Hippocampal formation (tissue), 2 donors: ENCODE measurements around the gene AQP5.
A peak's percentile ranks its signal among the peaks of the same experiment; 100 is the strongest.

ENCODE experiments used
- DNase-seq, 2 donors: peaks; one replicate each; lab custom pipeline; 2025; lab: John Stamatoyannopoulos, UW

AQP5 gene

DNA sequence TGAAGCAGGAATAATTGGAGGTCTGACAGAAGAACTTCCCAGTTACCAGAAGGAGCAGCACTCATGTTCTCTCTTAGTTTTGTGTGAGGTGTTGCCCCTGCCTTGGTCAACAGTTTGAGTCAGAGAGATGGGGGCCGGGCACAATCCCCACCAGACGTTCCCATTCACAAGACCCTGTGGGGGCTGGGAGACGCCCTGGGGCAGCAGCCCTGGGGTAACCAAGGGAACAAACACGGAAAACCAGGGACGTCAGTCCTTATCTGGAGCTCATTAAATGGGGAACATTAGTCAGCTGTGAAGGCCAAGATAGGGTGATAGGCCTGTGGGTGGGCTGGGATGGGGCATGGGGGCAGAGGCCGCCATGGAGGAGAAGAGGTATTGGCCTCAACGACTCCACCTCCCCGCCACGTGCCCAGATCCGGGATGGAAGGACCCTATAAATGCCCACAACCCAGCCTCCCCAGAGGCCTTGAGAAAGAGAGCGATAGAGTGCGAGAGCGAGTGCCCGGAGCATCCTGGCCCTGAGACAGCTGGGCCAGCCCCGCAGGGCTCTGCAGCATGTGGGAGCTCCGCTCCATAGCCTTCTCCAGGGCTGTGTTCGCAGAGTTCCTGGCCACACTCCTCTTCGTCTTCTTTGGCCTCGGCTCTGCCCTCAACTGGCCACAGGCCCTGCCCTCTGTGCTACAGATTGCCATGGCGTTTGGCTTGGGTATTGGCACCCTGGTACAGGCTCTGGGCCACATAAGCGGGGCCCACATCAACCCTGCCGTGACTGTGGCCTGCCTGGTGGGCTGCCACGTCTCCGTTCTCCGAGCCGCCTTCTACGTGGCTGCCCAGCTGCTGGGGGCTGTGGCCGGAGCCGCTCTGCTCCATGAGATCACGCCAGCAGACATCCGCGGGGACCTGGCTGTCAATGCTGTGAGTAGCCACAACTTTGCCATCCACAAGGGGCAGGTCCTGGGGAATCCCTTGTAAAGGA lies 11.1 kb upstream of the AQP5 start, which contains the start of gene AQP2:
Gene AQP2 (plus strand): TSS at position 465 of the 979 bp plus-strand sequence. CDS start 94 bp downstream, at position 559.
- DNase-seq, result no peak

DNA sequence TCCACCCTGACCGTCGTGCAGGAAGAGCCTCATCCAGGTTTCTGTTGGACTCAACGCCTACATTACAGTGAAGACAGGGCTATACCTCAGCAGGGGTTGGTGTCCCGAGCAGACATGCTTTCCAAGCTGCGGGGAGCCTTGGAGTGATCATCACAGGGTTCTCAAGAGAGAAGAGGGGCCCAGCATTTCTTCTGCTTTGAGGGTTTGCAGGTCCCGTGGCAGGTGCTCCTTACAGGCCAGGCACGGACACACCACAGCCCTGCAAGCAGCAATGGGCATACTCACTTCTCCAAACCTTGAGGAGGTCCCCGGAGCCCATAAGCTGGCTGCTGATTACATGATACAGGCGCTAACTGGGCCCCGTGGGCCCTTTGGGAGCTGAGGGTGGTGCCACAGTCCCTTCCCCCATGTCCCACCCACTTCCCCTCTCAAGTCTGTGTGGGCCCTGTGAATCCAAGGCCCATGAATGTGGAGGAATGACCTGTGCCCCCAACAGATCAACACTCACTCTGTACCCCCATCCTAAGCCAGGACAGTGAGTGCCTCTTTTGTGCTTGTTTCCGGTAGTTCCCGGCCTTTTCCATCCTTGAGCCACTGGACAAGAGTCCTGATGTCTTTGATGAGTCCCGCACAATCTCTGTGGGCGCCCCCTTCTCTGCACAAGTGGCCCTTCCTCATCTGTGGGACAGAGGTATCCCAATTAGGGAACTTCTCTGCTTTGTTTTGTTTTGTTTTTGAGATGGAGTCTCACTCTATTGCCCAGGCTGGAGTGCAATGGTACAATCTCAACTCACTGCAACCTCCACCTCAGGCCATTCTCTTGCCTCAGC lies 10.0 kb upstream of the AQP5 start:
- no peak for DNase-seq

DNA sequence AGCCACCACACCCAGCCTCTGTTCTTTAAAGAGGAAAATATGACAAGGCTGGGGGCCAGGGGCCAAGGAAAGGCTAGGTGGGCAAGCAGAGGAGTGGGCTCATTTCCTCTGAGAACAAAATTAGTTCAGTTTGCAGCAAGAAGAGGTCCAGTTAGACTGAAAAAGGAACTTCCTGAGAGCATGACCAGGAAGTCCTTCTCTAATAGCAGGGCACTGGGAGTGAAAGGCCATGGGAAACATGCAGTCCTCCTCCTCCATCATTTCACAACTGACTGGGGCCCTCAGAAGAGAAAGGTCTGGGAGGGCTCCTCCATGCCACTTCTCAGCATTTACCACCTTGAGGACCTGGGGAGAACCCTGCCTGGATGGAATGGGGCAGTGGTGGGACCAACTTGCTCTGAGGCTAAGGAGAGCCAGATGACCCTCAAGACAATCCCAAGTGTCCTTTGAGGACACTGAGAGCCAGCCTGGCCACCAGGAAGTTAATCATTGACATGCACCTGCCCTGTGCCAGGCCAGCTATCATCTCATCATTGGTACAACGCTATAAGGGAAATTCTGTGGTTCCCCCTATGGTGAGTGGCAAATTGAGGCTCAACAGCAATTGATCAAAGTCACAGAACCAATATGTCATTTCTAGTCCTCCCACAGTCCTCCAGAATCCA lies 9.1 kb upstream of the AQP5 start:
- DNase-seq, result no peak

DNA sequence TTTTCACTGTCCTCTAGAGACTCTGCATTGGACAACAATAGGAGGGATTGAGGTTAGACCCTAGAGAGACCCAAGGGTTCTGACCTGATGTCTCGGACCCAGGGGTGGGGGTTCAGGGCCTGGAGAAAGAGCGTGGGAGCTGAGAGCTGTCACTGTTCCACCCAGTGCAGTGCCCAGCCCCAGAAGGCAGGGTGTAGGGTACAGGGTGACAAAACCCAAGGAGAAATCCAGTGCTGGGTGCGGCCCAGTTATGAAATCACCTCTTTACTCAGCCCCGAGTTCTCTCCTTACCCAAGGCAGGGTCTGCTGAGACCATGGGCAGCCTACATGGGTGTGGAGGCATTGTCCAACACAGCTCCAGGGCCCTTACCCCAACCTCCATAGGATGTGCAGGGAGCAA lies 8.5 kb upstream of the AQP5 start:
- no peak for DNase-seq

DNA sequence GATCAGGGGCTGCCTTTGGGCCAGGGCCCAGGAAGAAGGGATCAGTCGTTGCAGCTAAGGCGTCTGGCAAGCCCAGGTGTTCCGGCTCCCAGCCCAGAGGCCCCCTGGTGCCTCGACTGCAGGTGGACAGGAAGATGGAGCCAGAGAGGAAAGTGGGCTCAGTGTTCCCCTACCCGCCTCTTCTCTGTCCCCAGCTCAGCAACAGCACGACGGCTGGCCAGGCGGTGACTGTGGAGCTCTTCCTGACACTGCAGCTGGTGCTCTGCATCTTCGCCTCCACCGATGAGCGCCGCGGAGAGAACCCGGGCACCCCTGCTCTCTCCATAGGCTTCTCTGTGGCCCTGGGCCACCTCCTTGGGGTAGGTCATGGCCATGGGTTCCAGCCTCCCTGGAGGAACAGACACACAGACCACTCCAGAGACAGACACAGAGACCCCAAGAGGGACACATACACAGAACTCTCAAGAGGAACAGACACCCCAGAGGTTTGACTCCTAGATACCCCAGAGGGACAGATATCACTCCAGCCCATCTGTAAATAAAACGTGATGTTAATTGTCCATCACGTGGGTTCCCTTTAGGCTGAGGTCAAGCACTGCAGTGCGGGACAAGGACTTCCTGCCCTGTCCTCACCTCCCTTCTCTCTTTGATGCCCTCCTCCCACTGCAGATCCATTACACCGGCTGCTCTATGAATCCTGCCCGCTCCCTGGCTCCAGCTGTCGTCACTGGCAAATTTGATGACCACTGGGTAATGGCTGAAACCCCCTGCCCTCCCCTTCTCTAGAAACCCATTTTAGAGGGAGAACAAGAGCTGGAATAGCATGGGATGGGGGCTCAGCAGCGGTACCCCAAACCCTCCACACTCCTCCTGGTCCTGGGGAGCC lies 7.5 kb upstream of the AQP5 start:
- DNase-seq, result no peak

DNA sequence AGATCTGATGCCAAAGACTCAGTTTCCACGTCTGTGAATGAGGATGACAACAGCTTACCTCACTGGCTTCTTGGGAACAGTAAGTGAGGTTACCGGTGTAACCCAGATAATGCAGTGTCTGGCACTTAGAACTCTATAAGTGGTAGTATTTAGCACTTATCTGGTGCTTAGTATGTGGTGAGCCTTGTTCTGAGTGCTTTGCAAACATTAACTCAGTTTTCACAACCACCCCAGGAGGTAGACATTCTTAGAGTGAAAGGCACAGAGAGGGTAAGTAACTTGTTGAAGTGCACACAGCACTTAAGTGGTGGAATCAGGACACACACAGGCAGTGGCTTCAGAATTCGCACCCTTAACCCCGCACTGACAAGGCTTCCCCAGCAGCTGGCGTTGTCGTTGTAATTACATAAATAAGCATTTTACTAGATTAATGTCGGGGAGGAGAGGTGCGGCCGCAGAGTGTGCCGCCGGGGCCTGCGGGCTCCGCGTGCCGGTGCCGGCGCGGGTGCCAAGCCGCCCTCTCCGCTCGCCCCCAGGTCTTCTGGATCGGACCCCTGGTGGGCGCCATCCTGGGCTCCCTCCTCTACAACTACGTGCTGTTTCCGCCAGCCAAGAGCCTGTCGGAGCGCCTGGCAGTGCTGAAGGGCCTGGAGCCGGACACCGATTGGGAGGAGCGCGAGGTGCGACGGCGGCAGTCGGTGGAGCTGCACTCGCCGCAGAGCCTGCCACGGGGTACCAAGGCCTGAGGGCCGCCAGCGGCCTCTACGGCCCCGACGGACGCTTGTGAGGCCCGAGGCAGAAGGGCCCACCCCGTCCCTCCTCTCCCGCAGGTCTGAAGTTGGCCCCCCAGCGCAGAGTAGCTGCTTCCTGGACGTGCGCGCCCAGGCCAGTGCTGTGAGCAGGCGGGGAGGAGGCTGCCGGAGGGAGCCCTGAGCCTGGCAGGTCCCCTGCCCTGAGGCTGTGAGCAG lies 6.5 kb upstream of the AQP5 start:
- DNase-seq, result no peak

DNA sequence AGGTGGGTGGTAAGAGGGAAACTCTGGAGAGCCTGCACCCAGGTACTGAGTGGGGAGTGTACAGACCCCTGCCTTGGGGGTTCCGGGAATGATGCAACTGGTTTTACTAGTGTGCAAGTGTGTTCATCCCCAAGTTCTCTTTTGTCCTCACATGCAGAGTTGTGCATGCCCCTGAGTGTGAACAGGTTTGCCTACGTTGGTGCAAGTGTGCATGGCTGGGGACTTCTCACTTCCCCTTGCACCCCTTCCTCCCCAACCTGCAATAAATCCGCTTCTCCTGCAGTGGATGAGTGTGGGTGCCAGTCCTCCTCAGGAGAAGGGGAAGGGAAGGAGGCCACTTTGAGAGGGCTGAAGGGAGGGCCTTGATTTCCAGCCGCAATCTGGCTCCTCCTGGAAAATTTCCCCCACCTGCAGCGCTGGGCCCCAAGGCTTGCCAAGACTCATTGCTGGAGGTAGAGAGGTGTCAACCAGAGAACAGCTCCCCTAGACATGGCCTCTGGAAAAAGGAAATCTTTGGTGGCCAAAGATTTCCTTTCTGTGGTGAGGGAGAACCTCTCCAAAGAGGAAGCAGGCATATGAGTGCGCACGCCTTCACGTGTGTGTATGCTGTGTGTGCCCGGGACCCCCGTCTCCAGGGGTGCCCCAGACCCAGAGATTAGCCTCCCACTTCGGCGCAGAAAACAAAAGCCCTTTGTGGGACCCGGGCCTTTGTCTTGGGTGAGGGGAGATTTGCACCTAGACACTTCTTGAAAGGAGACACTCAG lies 5.6 kb upstream of the AQP5 start:
- no peak for DNase-seq

DNA sequence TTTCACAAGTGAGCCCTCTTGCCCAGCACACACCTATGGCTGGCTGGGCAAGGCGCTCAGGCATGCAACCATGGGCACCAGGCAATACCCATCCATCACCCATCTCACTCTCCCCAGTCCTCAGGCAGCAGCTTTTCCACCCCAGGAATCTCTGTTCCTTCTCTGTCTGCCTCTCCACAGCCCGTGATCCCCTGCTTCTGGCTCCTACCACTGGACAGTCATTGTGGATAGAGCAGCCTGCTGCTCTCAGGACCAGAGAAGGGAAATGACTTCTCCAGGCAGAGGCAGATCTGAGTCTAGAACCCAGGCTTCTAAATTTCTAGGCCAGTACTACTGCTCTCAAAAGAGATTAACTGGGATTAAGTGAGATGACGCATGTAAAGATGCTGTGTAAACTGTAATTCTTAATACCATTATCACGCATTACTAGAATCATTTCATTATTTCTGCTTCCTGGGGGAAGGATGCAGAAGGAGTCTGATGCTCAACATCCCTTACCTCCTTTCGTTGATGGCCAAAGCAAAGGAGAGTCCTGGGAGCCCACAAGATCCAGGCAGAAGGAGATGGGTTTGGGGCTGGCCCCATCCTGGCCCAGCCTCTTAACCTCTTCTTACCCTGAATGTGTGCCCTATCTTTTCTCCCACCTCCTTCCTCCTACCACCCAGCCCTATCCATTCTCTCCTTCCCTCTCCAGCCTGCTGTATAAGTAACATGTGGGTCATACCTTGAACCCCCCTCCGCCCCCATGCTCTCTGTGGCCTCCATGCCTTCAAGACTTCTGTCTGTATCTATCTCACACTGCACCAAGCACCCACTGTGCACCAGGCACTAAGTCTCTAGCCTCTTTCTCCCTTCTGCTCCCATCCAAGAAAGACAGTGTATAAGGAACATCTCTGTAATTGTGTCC lies 4.8 kb upstream of the AQP5 start:
- DNase-seq, result no peak

DNA sequence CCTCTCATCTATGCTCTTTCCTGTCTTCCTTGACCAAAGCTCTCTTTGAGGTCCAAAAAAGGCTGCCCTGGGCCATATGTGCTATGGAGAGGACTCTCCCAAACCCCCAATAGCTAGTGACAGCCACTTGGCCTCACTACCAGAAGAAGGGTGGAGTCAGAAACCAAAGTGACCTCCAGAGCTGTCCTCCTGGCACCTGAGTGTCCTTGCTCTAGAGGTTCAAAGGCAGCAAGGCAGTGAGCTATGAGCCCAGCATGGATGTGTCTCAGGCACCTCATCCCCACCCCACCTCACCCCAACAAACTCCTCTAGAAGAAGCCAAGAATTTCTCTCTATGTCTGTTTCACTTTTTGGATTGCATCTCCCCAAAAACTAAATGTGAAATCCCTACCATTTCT lies 4.1 kb upstream of the AQP5 start:
- DNase-seq, result no peak

DNA sequence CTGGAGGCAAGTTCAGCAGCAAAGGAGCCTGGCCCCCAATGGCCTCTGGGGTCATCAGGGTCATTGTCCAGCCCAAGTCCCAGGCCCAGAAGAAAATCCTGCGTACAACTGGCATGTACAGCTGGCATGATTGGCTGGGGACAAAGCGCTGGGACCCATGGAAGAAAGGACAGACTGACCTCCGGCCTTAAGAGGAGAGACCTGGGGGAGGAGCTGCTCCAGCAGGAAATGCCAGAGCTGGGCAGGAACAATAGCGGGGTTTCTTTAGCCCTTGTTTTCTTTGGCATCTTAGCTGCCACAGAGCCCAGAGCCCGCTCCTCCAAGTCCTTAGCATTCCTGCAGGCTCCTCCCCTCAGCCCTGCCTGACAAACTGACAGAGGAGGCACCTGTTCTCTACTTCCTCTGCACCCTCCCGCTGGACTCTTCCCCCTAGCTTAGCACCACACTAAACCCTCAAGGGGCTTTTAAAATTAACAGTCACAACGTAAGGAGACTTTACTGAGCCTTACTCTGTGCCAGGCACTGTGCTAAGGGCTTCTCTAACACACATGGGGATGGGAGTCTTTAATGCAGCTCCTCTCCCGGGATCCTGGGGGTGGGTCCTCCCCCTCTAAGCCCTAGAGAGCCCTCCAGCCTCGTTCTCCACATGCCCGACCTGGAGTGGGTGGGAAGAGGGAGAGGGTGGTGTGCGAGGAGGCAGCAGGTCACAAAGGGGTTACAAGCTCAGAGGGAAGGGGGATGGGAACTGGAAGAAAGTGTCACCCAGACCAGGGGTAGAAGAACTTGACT lies 1.8 kb upstream of the AQP5 start:
- no peak for DNase-seq

DNA sequence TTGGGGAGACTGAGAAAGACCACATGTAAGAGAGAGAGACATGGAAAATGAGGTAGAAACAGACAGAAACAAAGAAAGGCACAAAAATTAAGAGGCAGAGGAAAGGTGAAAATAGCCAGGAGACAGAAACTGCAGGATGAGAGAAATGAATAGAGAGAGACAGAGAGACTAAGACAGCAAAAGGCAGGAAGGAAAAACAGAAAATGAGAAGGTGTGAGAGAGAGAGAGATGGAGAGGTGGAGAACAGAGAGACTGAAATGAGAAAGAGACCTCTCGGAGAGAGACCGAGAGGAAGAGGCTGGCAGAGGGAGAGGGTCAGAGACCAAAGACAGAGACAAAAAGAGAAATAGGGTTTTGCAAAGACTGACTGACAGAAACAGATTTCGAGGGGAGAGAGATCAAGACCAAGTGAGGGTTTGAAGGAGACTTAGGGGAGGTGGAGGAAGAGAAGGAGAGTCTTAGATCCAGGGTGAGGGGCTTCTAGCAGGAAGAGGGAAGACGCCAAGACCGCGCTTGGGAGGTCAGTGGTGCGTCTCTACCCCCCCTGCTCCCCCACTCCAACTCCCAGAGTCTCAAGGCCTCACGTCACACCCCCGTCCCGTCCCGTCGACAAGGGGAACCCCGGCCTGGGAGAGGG lies 1.1 kb upstream of the AQP5 start:
- no peak for DNase-seq

DNA sequence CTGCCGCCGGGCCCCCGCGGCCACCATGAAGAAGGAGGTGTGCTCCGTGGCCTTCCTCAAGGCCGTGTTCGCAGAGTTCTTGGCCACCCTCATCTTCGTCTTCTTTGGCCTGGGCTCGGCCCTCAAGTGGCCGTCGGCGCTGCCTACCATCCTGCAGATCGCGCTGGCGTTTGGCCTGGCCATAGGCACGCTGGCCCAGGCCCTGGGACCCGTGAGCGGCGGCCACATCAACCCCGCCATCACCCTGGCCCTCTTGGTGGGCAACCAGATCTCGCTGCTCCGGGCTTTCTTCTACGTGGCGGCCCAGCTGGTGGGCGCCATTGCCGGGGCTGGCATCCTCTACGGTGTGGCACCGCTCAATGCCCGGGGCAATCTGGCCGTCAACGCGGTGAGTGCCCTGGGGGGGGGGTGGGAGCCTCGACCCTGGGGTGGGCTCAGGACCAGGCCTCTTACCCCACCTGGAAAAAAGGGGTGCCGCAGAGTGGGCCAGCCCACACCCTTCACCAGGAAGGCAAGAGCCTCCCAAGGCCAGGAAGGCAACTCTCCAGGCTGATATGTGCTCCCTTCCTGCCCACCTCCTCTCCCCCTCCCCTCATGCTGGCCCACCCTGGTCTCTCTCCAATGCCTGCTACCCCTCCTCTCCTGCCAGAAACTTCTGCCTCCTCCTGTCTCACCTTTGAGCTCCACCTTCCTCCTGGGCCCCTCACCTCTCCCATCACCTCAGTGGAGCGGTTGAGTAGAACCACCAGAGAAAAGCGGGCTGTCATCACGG lies 507 bp downstream of the AQP5 start:
- DNase-seq, result no peak

DNA sequence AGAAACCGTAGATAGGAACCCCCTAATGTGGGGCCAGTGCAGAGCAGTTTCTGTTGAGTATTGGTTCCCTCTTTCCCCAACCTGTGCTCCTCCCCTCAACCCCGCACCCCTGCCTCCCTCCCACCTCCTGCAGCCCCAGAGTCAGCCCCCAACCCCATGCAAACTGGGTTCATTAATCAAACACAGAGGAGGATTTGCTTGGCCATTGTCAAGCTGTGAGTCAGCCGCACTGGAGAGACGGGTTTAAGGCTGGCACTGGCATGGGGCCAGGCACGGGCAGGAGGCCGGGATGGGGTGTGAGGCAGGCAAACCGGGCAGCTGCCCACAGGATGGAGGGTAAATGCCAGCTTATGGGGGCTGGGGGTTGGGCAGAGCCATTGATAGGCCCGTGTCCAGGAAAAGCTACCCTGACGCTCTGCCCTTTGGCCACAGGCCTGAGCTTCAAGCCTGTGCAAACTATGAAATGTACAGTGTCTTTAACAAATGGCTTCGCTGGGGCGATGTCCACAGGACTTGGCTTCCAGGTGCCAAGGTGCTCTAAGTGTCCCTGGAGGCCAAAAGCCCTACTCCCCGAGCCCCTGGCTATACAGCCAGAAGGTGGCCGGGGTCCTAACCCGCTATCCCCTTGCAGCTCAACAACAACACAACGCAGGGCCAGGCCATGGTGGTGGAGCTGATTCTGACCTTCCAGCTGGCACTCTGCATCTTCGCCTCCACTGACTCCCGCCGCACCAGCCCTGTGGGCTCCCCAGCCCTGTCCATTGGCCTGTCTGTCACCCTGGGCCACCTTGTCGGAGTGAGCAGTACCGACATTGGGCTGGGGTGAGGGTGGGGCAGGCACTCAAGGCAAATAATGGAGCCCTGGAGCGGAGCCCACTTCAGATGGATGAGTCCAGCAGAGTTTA lies 1.4 kb downstream of the AQP5 start:
- DNase-seq, result peak in 1 of 2 donors; percentile 13

DNA sequence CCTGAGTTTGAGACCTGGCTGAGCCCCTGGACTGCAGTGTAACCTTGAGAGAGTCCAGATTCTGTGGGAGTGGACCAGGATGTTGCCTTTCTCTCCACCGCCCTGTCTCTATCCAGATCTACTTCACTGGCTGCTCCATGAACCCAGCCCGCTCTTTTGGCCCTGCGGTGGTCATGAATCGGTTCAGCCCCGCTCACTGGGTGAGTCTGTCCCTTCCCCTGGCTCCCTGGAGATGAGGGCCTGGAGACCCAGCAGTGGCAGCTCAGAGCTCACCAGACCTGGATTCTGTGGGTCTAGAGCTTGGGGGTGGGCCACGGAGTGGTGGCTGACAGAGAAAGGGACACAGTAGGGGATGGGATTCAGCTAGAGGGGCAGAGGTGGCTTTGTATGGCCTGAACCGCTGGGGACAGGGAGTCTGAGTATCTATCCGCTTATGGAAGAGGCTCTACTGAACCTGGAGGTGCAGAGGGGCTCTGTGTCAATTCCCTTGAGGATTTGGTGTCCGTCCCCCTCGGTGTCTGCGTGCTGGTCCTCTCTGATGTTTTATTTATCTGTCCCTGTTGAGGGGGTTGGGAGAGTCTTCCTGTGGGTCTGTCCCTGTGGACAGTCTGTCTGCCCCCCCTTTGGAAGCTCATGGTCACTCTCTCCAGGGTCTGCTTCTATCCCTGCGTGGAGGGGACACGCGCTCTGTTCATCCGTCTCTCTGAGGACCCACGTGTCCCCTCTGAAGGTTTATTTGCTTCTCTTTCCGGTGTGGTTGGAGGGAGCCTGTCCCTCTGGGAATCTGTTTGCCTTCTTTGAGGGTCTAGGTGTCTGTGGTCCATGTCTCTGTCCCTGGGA lies 2.5 kb downstream of the AQP5 start:
- no peak for DNase-seq
